ENCODE results near the gene GBA2. TPM values are rescaled to one million over a fixed set of nuclear protein-coding genes. Genes with fewer than 3 reads are reported as not detected.

GBA2 gene
- total and polyA plus RNA-seq, 5 donors from 2014 or later, result 18.7 to 47.9 (median 23.0) TPM

GRCh38 chr9:35729700-35730485 is 19.1 kb downstream of the GBA2 start:
- peaks cover 67% of the 10 kb centered on the region for H3K4me1 ChIP-seq (ENCODE audit: control insufficient read depth, insufficient read depth, low read length, poor library complexity, severe bottlenecking)
- no peak for ATAC-seq (ENCODE audit: low read depth in 2 of 2)
- no peaks in the 10 kb centered on the region for H3K27me3 Mint-ChIP-seq
- DNase-seq, result peak in 2 of 3 donors; percentile 26 to 54
- no peaks in the 10 kb centered on the region for H3K9me3 Mint-ChIP-seq
- H3K4me3 Mint-ChIP-seq, result peak overlapping the region in 1 of 4 donors; percentile 95
- peak overlapping the region; percentile 90 for H3K4me3 ChIP-seq (ENCODE audit: low read depth, low read length)
- peaks cover 11 to 38% (median 26%) of the 10 kb centered on the region in 4 donors for H3K4me1 Mint-ChIP-seq
- no peaks in the 10 kb centered on the region for H3K9me3 ChIP-seq (ENCODE audit: control insufficient read depth in 2 of 2, low read length in 2 of 2)
- H3K27ac ChIP-seq (ENCODE audit: insufficient read depth, low read length, poor library complexity, severe bottlenecking), result peak overlapping the region; percentile 65
- no peaks in the 10 kb centered on the region for H3K27me3 ChIP-seq (ENCODE audit: control insufficient read depth, insufficient read depth, low read length)
- H3K36me3 Mint-ChIP-seq, result peaks cover 20% of the 10 kb centered on the region
- H3K36me3 ChIP-seq (ENCODE audit: control insufficient read depth, insufficient read depth, low read length), result peaks cover 20% of the 10 kb centered on the region
- peak overlapping the region in 1 of 3 donors; percentile 18 for H3K27ac Mint-ChIP-seq

GRCh38 chr9:35729101-35729500 is 19.9 kb downstream of the GBA2 start:
- Histone ChIP-seq H3K4me3 (ENCODE audit: low read depth, low read length) (peak overlapping the region; percentile 90), H3K27ac (ENCODE audit: insufficient read depth, low read length, poor library complexity, severe bottlenecking) (peak overlapping the region; percentile 65), H3K4me1 (ENCODE audit: control insufficient read depth, insufficient read depth, low read length, poor library complexity, severe bottlenecking) (peaks cover 67% of the 10 kb centered on the region), H3K36me3 (ENCODE audit: control insufficient read depth, insufficient read depth, low read length) (peaks cover 23% of the 10 kb centered on the region), H3K9me3 (ENCODE audit: control insufficient read depth in 2 of 2, low read length in 2 of 2) (no peaks in the 10 kb centered on the region), H3K27me3 (ENCODE audit: control insufficient read depth, insufficient read depth, low read length) (no peaks in the 10 kb centered on the region)
- H3K4me1 Mint-ChIP-seq, result peaks cover 11 to 41% (median 28%) of the 10 kb centered on the region in 4 donors
- H3K27ac Mint-ChIP-seq, result no peak overlapping the region
- no peak for DNase-seq
- H3K27me3 Mint-ChIP-seq, result no peaks in the 10 kb centered on the region
- H3K4me3 Mint-ChIP-seq, result no peak overlapping the region
- ATAC-seq (ENCODE audit: low read depth in 2 of 2), result no peak
- H3K9me3 Mint-ChIP-seq, result no peaks in the 10 kb centered on the region
- peaks cover 26% of the 10 kb centered on the region for H3K36me3 Mint-ChIP-seq

- Histone ChIP-seq H3K9me3 (ENCODE audit: control insufficient read depth in 2 of 2, low read length in 2 of 2) (no peaks in the 10 kb centered on the region), H3K4me1 (ENCODE audit: control insufficient read depth, insufficient read depth, low read length, poor library complexity, severe bottlenecking) (peaks cover 59% of the 10 kb centered on the region), H3K36me3 (ENCODE audit: control insufficient read depth, insufficient read depth, low read length) (peaks cover 31% of the 10 kb centered on the region), H3K27me3 (ENCODE audit: control insufficient read depth, insufficient read depth, low read length) (no peaks in the 10 kb centered on the region), H3K4me3 (ENCODE audit: low read depth, low read length) (peak overlapping the region; percentile 90), H3K27ac (ENCODE audit: insufficient read depth, low read length, poor library complexity, severe bottlenecking) (peak overlapping the region; percentile 65)
- H3K27me3 Mint-ChIP-seq, result no peaks in the 10 kb centered on the region
- no peak overlapping the region for H3K27ac Mint-ChIP-seq
- peak in 2 of 3 donors; percentile 48 to 78 for DNase-seq
- no peak for ATAC-seq (ENCODE audit: low read depth in 2 of 2)
- H3K4me1 Mint-ChIP-seq, result peaks cover 8 to 35% (median 22%) of the 10 kb centered on the region in 4 donors
- peaks cover 31% of the 10 kb centered on the region for H3K36me3 Mint-ChIP-seq
- no peaks in the 10 kb centered on the region for H3K9me3 Mint-ChIP-seq
- no peak overlapping the region for H3K4me3 Mint-ChIP-seq
Observed at GRCh38 chr9:35728041-35728971, 20.7 kb downstream of the GBA2 start.

GRCh38 chr9:35727676-35728040 is 21.4 kb downstream of the GBA2 start:
- Mint-ChIP-seq H3K27me3 (no peaks in the 10 kb centered on the region), H3K4me3 (peak overlapping the region in 1 of 4 donors; percentile 9), H3K4me1 (peaks cover 5 to 30% (median 17%) of the 10 kb centered on the region in 4 donors), H3K36me3 (peaks cover 34% of the 10 kb centered on the region), H3K27ac (no peak overlapping the region), H3K9me3 (no peaks in the 10 kb centered on the region)
- Histone ChIP-seq H3K27ac (ENCODE audit: insufficient read depth, low read length, poor library complexity, severe bottlenecking) (peak overlapping the region; percentile 65), H3K4me3 (ENCODE audit: low read depth, low read length) (peak overlapping the region; percentile 90), H3K4me1 (ENCODE audit: control insufficient read depth, insufficient read depth, low read length, poor library complexity, severe bottlenecking) (peaks cover 52% of the 10 kb centered on the region), H3K9me3 (ENCODE audit: control insufficient read depth in 2 of 2, low read length in 2 of 2) (no peaks in the 10 kb centered on the region), H3K36me3 (ENCODE audit: control insufficient read depth, insufficient read depth, low read length) (peaks cover 35% of the 10 kb centered on the region), H3K27me3 (ENCODE audit: control insufficient read depth, insufficient read depth, low read length) (no peaks in the 10 kb centered on the region)
- no peak for DNase-seq
- ATAC-seq (ENCODE audit: low read depth in 2 of 2), result no peak

GRCh38 chr9:35726931-35727330 is 22.1 kb downstream of the GBA2 start:
- Histone ChIP-seq H3K36me3 (ENCODE audit: control insufficient read depth, insufficient read depth, low read length) (peaks cover 43% of the 10 kb centered on the region), H3K4me1 (ENCODE audit: control insufficient read depth, insufficient read depth, low read length, poor library complexity, severe bottlenecking) (peaks cover 51% of the 10 kb centered on the region), H3K27me3 (ENCODE audit: control insufficient read depth, insufficient read depth, low read length) (no peaks in the 10 kb centered on the region), H3K4me3 (ENCODE audit: low read depth, low read length) (no peak overlapping the region), H3K27ac (ENCODE audit: insufficient read depth, low read length, poor library complexity, severe bottlenecking) (peak overlapping the region; percentile 65), H3K9me3 (ENCODE audit: control insufficient read depth in 2 of 2, low read length in 2 of 2) (no peaks in the 10 kb centered on the region)
- peak; percentile 73 to 75 for ATAC-seq (ENCODE audit: low read depth in 2 of 2)
- Mint-ChIP-seq H3K4me3 (peak overlapping the region in 3 of 4 donors; percentile 51 to 74 (median 70)), H3K36me3 (peaks cover 38% of the 10 kb centered on the region), H3K27me3 (no peaks in the 10 kb centered on the region), H3K27ac (peak overlapping the region in 2 of 3 donors; percentile 40 to 72), H3K4me1 (peaks cover 0 to 32% (median 19%) of the 10 kb centered on the region in 4 donors), H3K9me3 (no peaks in the 10 kb centered on the region)
- DNase-seq, result peak in 2 of 3 donors; percentile 51 to 79

- no peaks in the 10 kb centered on the region for H3K9me3 ChIP-seq (ENCODE audit: control insufficient read depth in 2 of 2, low read length in 2 of 2)
- H3K4me3 ChIP-seq (ENCODE audit: low read depth, low read length), result no peak overlapping the region
- Mint-ChIP-seq H3K36me3 (peaks cover 46% of the 10 kb centered on the region), H3K4me1 (peaks cover 0 to 25% (median 10%) of the 10 kb centered on the region in 4 donors), H3K4me3 (peak overlapping the region in 1 of 4 donors; percentile 16), H3K27ac (no peak overlapping the region), H3K27me3 (no peaks in the 10 kb centered on the region), H3K9me3 (no peaks in the 10 kb centered on the region)
- H3K27me3 ChIP-seq (ENCODE audit: control insufficient read depth, insufficient read depth, low read length), result no peaks in the 10 kb centered on the region
- H3K4me1 ChIP-seq (ENCODE audit: control insufficient read depth, insufficient read depth, low read length, poor library complexity, severe bottlenecking), result peaks cover 36% of the 10 kb centered on the region
- DNase-seq (no peak), ATAC-seq (ENCODE audit: low read depth in 2 of 2) (no peak)
- H3K27ac ChIP-seq (ENCODE audit: insufficient read depth, low read length, poor library complexity, severe bottlenecking), result no peak overlapping the region
- peaks cover 58% of the 10 kb centered on the region for H3K36me3 ChIP-seq (ENCODE audit: control insufficient read depth, insufficient read depth, low read length)
Observed at GRCh38 chr9:35725362-35725761, 23.7 kb downstream of the GBA2 start.

- DNase-seq (no peak), ATAC-seq (ENCODE audit: low read depth in 2 of 2) (no peak)
- Mint-ChIP-seq H3K9me3 (no peaks in the 10 kb centered on the region), H3K27ac (peak overlapping the region in 2 of 3 donors; percentile 20 to 38), H3K36me3 (peaks cover 54% of the 10 kb centered on the region), H3K4me3 (no peak overlapping the region), H3K4me1 (peaks cover 0 to 25% (median 9%) of the 10 kb centered on the region in 4 donors), H3K27me3 (no peaks in the 10 kb centered on the region)
- Histone ChIP-seq H3K27ac (ENCODE audit: insufficient read depth, low read length, poor library complexity, severe bottlenecking) (no peak overlapping the region), H3K27me3 (ENCODE audit: control insufficient read depth, insufficient read depth, low read length) (no peaks in the 10 kb centered on the region), H3K9me3 (ENCODE audit: control insufficient read depth in 2 of 2, low read length in 2 of 2) (no peaks in the 10 kb centered on the region), H3K36me3 (ENCODE audit: control insufficient read depth, insufficient read depth, low read length) (peaks cover 73% of the 10 kb centered on the region), H3K4me3 (ENCODE audit: low read depth, low read length) (no peak overlapping the region), H3K4me1 (ENCODE audit: control insufficient read depth, insufficient read depth, low read length, poor library complexity, severe bottlenecking) (peaks cover 22% of the 10 kb centered on the region)
Observed at GRCh38 chr9:35723908-35724307, 25.1 kb downstream of the GBA2 start.

Measured in CD4-positive, CD25-positive, alpha-beta regulatory T cell (primary cell).